ENCODE data around the gene PILRA. TPM values are rescaled to one million over a fixed set of nuclear protein-coding genes. Genes with fewer than 3 reads are reported as not detected.

Gene PILRA
- total and polyA plus RNA-seq, 2 of the 13 experiments (the other 11 are each of a cell fraction or from before 2014, with no cell fraction given) = 0.13 to 1.3 TPM

DNA sequence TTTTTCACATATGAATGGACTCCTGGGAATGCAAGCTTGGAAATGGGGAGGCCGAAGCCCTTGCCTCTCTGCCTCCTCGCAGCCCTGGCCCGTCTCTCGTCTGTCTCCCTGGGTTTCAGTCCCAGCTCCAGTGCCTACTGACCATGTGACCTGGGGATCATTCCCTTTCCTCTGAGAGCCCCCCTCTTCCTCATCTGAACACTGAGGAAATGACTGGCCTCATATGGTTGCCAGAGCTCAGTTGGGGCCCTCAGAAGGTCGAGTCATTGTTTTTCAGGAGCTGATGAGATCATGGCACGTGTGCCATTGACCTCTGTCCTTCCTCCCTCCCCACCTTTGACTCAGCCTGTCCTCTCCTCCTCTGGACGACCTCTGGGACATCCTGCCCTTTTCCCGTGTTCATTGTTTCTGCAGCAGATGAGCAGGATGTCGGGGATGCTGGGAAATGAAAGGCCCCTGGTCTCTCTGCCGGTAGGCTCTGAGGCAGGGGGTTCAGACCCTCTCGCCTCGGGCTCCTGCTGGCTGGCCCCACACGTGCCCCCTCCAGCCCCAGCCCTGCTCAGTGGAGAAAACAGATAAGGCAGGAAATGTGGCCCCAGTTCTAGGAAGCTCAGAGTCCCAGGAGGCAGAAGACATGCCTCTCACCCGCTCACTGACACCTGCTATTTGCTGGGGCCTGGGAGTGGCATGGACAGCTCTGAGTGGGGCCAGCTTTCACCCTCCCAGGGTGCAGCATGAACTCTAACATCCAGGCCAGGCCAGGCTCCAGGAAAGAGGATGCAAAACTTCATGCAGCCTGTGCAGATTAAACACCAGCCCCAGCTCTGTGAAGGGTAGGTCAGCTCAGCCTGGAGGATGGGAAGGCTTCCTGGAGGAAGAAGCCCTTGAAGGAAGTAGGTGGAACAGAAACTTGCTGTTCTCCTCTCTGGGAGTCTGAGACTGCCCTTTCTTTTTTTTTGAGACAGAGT, 71.3 kb downstream of the PILRA start (continued):
- TF ChIP-seq ZBTB38 (CRISPR knock-in tag; IDR thresholded peaks at IDR 0.05) (peak; percentile 74; the same call in 1 of the 2 replicates), ZBTB21 (CRISPR knock-in tag; IDR thresholded peaks at IDR 0.05) (no peak), NFYB (CRISPR knock-in tag; IDR thresholded peaks at IDR 0.05) (0 out of 2 replicates have a peak, but pooled peaks have one; percentile 19), MAF1 (CRISPR knock-in tag; IDR thresholded peaks at IDR 0.05; ENCODE audit: borderline replicate concordance) (no peak), KDM5A (IDR thresholded peaks at IDR 0.05; ENCODE audit: borderline replicate concordance, low read length) (no peak), MED13 (CRISPR knock-in tag; IDR thresholded peaks at IDR 0.05) (no peak), ZC3H13 (CRISPR knock-in tag; IDR thresholded peaks at IDR 0.05) (0 out of 2 replicates have a peak, but pooled peaks have one; percentile 71), ZSCAN12 (CRISPR knock-in tag; IDR thresholded peaks at IDR 0.05) (no peak), EEA1 (CRISPR knock-in tag; IDR thresholded peaks at IDR 0.05; ENCODE audit: borderline replicate concordance) (peak; percentile 52; the same call in 1 of the 2 replicates), RXRB (CRISPR knock-in tag; IDR thresholded peaks at IDR 0.05; ENCODE audit: borderline replicate concordance) (peak; percentile 96), PAWR (CRISPR knock-in tag; IDR thresholded peaks at IDR 0.05; ENCODE audit: borderline replicate concordance) (no peak), ZNF350 (CRISPR knock-in tag; IDR thresholded peaks at IDR 0.05; ENCODE audit: borderline replicate concordance, low read depth) (peak; percentile 81; the same call in 1 of the 2 replicates), ZNF563 (CRISPR knock-in tag; IDR thresholded peaks at IDR 0.05) (peak; percentile 55; the same call in 1 of the 2 replicates), PRPF4 (IDR thresholded peaks at IDR 0.05; ENCODE audit: low read depth, low read length, poor library complexity, severe bottlenecking) (no peak), NFYC (CRISPR knock-in tag; IDR thresholded peaks at IDR 0.05) (no peak; the same call in 1 of the 2 replicates)
- TF ChIP-seq, protein P1, sequence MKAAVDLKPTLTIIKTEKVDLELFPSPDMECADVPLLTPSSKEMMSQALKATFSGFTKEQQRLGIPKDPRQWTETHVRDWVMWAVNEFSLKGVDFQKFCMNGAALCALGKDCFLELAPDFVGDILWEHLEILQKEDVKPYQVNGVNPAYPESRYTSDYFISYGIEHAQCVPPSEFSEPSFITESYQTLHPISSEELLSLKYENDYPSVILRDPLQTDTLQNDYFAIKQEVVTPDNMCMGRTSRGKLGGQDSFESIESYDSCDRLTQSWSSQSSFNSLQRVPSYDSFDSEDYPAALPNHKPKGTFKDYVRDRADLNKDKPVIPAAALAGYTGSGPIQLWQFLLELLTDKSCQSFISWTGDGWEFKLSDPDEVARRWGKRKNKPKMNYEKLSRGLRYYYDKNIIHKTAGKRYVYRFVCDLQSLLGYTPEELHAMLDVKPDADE (CRISPR knock-in tag; IDR thresholded peaks at IDR 0.05) = no peak; the same call in 1 of the 2 replicates
- TF ChIP-seq, protein P2, sequence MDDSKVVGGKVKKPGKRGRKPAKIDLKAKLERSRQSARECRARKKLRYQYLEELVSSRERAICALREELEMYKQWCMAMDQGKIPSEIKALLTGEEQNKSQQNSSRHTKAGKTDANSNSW (CRISPR knock-in tag; IDR thresholded peaks at IDR 0.05; ENCODE audit: borderline replicate concordance) = no peak
- TF ChIP-seq, protein P3, sequence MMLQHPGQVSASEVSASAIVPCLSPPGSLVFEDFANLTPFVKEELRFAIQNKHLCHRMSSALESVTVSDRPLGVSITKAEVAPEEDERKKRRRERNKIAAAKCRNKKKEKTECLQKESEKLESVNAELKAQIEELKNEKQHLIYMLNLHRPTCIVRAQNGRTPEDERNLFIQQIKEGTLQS (CRISPR knock-in tag; IDR thresholded peaks at IDR 0.05) = peak; percentile 89
- TF ChIP-seq, protein P4, sequence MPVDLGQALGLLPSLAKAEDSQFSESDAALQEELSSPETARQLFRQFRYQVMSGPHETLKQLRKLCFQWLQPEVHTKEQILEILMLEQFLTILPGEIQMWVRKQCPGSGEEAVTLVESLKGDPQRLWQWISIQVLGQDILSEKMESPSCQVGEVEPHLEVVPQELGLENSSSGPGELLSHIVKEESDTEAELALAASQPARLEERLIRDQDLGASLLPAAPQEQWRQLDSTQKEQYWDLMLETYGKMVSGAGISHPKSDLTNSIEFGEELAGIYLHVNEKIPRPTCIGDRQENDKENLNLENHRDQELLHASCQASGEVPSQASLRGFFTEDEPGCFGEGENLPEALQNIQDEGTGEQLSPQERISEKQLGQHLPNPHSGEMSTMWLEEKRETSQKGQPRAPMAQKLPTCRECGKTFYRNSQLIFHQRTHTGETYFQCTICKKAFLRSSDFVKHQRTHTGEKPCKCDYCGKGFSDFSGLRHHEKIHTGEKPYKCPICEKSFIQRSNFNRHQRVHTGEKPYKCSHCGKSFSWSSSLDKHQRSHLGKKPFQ (CRISPR knock-in tag; IDR thresholded peaks at IDR 0.05; ENCODE audit: insufficient replicate concordance) = no peak
- TF ChIP-seq, protein P5, sequence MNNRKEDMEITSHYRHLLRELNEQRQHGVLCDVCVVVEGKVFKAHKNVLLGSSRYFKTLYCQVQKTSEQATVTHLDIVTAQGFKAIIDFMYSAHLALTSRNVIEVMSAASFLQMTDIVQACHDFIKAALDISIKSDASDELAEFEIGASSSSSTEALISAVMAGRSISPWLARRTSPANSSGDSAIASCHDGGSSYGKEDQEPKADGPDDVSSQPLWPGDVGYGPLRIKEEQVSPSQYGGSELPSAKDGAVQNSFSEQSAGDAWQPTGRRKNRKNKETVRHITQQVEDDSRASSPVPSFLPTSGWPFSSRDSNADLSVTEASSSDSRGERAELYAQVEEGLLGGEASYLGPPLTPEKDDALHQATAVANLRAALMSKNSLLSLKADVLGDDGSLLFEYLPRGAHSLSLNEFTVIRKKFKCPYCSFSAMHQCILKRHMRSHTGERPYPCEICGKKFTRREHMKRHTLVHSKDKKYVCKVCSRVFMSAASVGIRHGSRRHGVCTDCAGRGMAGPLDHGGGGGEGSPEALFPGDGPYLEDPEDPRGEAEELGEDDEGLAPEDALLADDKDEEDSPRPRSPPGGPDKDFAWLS (CRISPR knock-in tag; IDR thresholded peaks at IDR 0.05; ENCODE audit: borderline replicate concordance) = 0 out of 2 replicates have a peak, but pooled peaks have one; percentile 94
- TF ChIP-seq, protein P6, sequence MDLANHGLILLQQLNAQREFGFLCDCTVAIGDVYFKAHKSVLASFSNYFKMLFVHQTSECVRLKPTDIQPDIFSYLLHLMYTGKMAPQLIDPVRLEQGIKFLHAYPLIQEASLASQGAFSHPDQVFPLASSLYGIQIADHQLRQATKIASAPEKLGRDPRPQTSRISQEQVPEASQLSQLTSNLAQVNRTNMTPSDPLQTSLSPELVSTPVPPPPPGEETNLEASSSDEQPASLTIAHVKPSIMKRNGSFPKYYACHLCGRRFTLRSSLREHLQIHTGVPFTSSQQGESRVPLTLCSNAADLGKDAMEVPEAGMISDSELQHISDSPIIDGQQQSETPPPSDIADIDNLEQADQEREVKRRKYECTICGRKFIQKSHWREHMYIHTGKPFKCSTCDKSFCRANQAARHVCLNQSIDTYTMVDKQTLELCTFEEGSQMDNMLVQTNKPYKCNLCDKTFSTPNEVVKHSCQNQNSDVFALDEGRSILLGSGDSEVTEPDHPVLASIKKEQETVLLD (CRISPR knock-in tag; IDR thresholded peaks at IDR 0.05; ENCODE audit: low read depth) = no peak

Measured in HepG2 (cell line).